SK-N-SH (cell line): ENCODE data around the gene CUX1. TPM values are rescaled to one million over a fixed set of nuclear protein-coding genes. Genes with fewer than 3 reads are reported as not detected.

Experiments
- CTCF ChIA-PET: fragments of 300-600, 350-600 bp; formaldehyde crosslinking; extraction: SDS; loops from one replicate; lab custom pipeline; 2021; lab: Yijun Ruan, JAX
- POLR2A ChIA-PET: fragments of 350-600 bp; sonication (Branson Sonifier 250); formaldehyde crosslinking; extraction: SDS; loops from one replicate; lab custom pipeline; 2020; ENCODE audit warnings: antibody characterized with exemption, inconsistent platforms; lab: Yijun Ruan, JAX
- DNase-seq: peaks from one replicate; pipeline ENCODE4 v3.0.0; 2012
- H2AFZ ChIP-seq: fragments of 200-600 bp; sonication (generic); 2 replicates; pipeline ENCODE4 v1.8.1; 2016; ENCODE audit warnings: antibody characterized with exemption, mild to moderate bottlenecking, low read depth
- H3F3A ChIP-seq: fragments of 200-600 bp; sonication (generic); replicated peaks from 2 replicates; pipeline ENCODE3; 2016; ENCODE audit warnings: antibody characterized with exemption, mild to moderate bottlenecking; ENCODE audit not compliant: insufficient read depth
- H3K27ac ChIP-seq, 2 experiments: fragments of 200-500 bp in 1 of 2; fragments of 200-600 bp in 1 of 2; sonication (Bioruptor generic) in 1 of 2; sonication (generic), shearing (Covaris generic) in 1 of 2; 2 replicates each; pipeline versions ENCODE4 v1.5.1 to v1.6.1; 2014 to 2016; ENCODE audit warnings: low read depth in 2 of 2, inconsistent platforms in 1 of 2, low read length in 1 of 2, mild to moderate bottlenecking in 1 of 2, mixed read lengths in 1 of 2
- H3K27me3 ChIP-seq: fragments of 200-600 bp; sonication (generic), shearing (Covaris generic); 2 replicates; pipeline ENCODE4 v1.6.1; 2016; ENCODE audit warnings: mixed run types; ENCODE audit not compliant: insufficient read depth
- H3K36me3 ChIP-seq, 2 experiments: fragments of 200-500 bp in 1 of 2; fragments of 200-600 bp in 1 of 2; sonication (Bioruptor generic) in 1 of 2; sonication (generic) in 1 of 2; replicated peaks in 1 of 2; 2 replicates each; pipeline versions ENCODE3 to v1.5.1; 2014 to 2016; ENCODE audit warnings: low read length in 1 of 2, mild to moderate bottlenecking in 1 of 2; ENCODE audit not compliant: insufficient read depth in 2 of 2, control insufficient read depth in 1 of 2
- H3K4me1 ChIP-seq, 2 experiments: fragments of 200-500 bp in 1 of 2; fragments of 200-600 bp in 1 of 2; sonication (Bioruptor generic) in 1 of 2; sonication (generic), shearing (Covaris generic) in 1 of 2; 2 replicates each; pipeline versions ENCODE4 v1.5.1 to v1.6.1; 2014 to 2016; ENCODE audit warnings: low read depth in 1 of 2, low read length in 1 of 2, mixed run types in 1 of 2; ENCODE audit not compliant: insufficient read depth in 2 of 2, control insufficient read depth in 1 of 2
- H3K4me2 ChIP-seq: fragments of 200-600 bp; sonication (generic), shearing (Covaris generic); 2 replicates; pipeline ENCODE4 v1.6.1; 2017; ENCODE audit warnings: mixed run types
- H3K4me3 ChIP-seq, 2 experiments: fragments of 200-500 bp in 1 of 2; fragments of 200-600 bp in 1 of 2; sonication (Bioruptor generic) in 1 of 2; sonication (generic), shearing (Covaris generic) in 1 of 2; 2 replicates each; pipeline versions ENCODE4 v1.5.1 to v1.8.1; 2014 to 2016; ENCODE audit warnings: low read depth in 2 of 2, inconsistent platforms in 1 of 2, low read length in 1 of 2, mild to moderate bottlenecking in 1 of 2, mixed read lengths in 1 of 2, moderate library complexity in 1 of 2
- H3K79me2 ChIP-seq: fragments of 200-600 bp; sonication (generic); 2 replicates; pipeline ENCODE4 v1.8.1; 2017; ENCODE audit warnings: mild to moderate bottlenecking; ENCODE audit not compliant: insufficient read depth
- H3K9ac ChIP-seq: fragments of 200-600 bp; sonication (generic); 2 replicates; pipeline ENCODE4 v1.6.1; 2017; ENCODE audit warnings: mixed run types
- H3K9me2 ChIP-seq: fragments of 200-600 bp; sonication (generic); 2 replicates; pipeline ENCODE4 v1.6.1; 2017; ENCODE audit warnings: mixed run types
- H3K9me3 ChIP-seq: fragments of 200-600 bp; sonication (generic); 2 replicates; pipeline ENCODE4 v1.6.1; 2017; ENCODE audit warnings: mixed run types, mild to moderate bottlenecking, moderate library complexity
- H4K20me1 ChIP-seq: fragments of 200-600 bp; sonication (generic); 2 replicates; pipeline ENCODE4 v1.6.1; 2017; ENCODE audit warnings: mild to moderate bottlenecking, mixed run types; ENCODE audit not compliant: insufficient read depth
- CHD2 ChIP-seq: fragments of 150-350 bp; IDR thresholded peaks from 2 replicates; pipeline ENCODE4 v1.6.1; 2018; ENCODE audit warnings: low read length; ENCODE audit not compliant: partially characterized antibody
- CTCF ChIP-seq: fragments of 200-600 bp; sonication (generic); IDR thresholded peaks from 2 replicates; pipeline ENCODE4 v1.6.1; 2017; ENCODE audit warnings: antibody characterized with exemption, mild to moderate bottlenecking, moderate library complexity
- ELF1 ChIP-seq: IDR thresholded peaks from 2 replicates; pipeline ENCODE4 v1.4.0; 2012
- FOSL2 ChIP-seq: IDR thresholded peaks from 2 replicates; pipeline ENCODE4 v1.4.0; 2012; ENCODE audit warnings: low read depth, mild to moderate bottlenecking, moderate library complexity, borderline replicate concordance
- FOXJ3 ChIP-seq: sonication (generic); formaldehyde crosslinking; IDR thresholded peaks from 2 replicates; pipeline ENCODE4 v1.5.1; 2020; ENCODE audit warnings: mild to moderate bottlenecking, missing genetic modification reagents
- FOXM1 ChIP-seq: IDR thresholded peaks from 2 replicates; pipeline ENCODE4 v1.4.0; 2012; ENCODE audit warnings: low read depth, mild to moderate bottlenecking
- GABPA ChIP-seq: IDR thresholded peaks from 2 replicates; pipeline ENCODE4 v1.4.0; 2012; ENCODE audit warnings: low read depth, mild to moderate bottlenecking
- GATA2 ChIP-seq: sonication (generic); formaldehyde crosslinking; IDR thresholded peaks from 2 replicates; pipeline ENCODE4 v1.5.0; 2020; ENCODE audit warnings: mild to moderate bottlenecking, missing genetic modification reagents
- MEF2A ChIP-seq: IDR thresholded peaks from 2 replicates; pipeline ENCODE4 v1.4.0; 2012; ENCODE audit warnings: low read depth, borderline replicate concordance
- MXI1 ChIP-seq: IDR thresholded peaks from 2 replicates; pipeline ENCODE4 v1.6.1; 2012; ENCODE audit warnings: mild to moderate bottlenecking, low read depth, low read length, improper control_type of control experiment
- POLR2AphosphoS5 ChIP-seq: IDR thresholded peaks from 2 replicates; pipeline ENCODE4 v1.6.1; 2012; ENCODE audit warnings: low read depth, low read length
- RAD21 ChIP-seq: IDR thresholded peaks from 2 replicates; pipeline ENCODE4 v1.6.1; 2012; ENCODE audit warnings: mild to moderate bottlenecking, low read length
- REST ChIP-seq: IDR thresholded peaks from 2 replicates; pipeline ENCODE4 v1.6.1; 2012; ENCODE audit warnings: mild to moderate bottlenecking, low read depth, low read length, moderate library complexity
- RFX5 ChIP-seq: IDR thresholded peaks from 2 replicates; pipeline ENCODE4 v1.6.1; 2012; ENCODE audit warnings: mild to moderate bottlenecking, improper control_type of control experiment, low read length
- SIN3A ChIP-seq: IDR thresholded peaks from 2 replicates; pipeline ENCODE4 v1.6.1; 2012; ENCODE audit warnings: low read depth, mild to moderate bottlenecking, low read length, moderate library complexity, borderline replicate concordance
- TAF1 ChIP-seq: IDR thresholded peaks from 2 replicates; pipeline ENCODE4 v1.6.1; 2012; ENCODE audit warnings: low read depth, mild to moderate bottlenecking, low read length, moderate library complexity, borderline replicate concordance
- TCF12 ChIP-seq: IDR thresholded peaks from 2 replicates; pipeline ENCODE4 v1.4.0; 2012
- TEAD4 ChIP-seq: IDR thresholded peaks from 2 replicates; pipeline ENCODE4 v1.4.0; 2012; ENCODE audit warnings: mild to moderate bottlenecking, borderline replicate concordance; ENCODE audit not compliant: insufficient read depth
- USF2 ChIP-seq: fragments of 150-350 bp; IDR thresholded peaks from 2 replicates; pipeline ENCODE4 v1.6.1; 2017; ENCODE audit warnings: antibody characterized with exemption, low read length, low read depth, borderline replicate concordance
- YY1 ChIP-seq: IDR thresholded peaks from 2 replicates; pipeline ENCODE4 v1.4.0; 2012; ENCODE audit warnings: low read depth, mild to moderate bottlenecking
- ZBTB33 ChIP-seq: IDR thresholded peaks from 2 replicates; pipeline ENCODE4 v1.4.0; 2012; ENCODE audit warnings: low read depth, borderline replicate concordance
- WGBS: methylation state at CpG from one replicate; pipeline ENCODE4 v1.1.6; 2017; ENCODE audit warnings: low lambda C conversion rate; 5-methylcytosine and 5-hydroxymethylcytosine counted together
- polyA plus RNA-seq, 3 experiments: library from polyadenylated mRNA; depleted of rRNA; stranded (reverse); fragments of >200 nt; gene quantifications; 2 replicates each; pipeline ENCODE4 v1.2.3, GENCODE V29; 2012
- TF ChIP-seq, protein P1 (sequence below): IDR thresholded peaks from 2 replicates; pipeline ENCODE4 v1.4.0; 2012; ENCODE audit warnings: low read depth, borderline replicate concordance

The CUX1 gene
- polyA plus RNA-seq, 1 of the 3 experiments (the other 2 are of a cell fraction), result 68.6 TPM

GRCh38 chr7:101941481-101942383 is 124.3 kb downstream of the CUX1 start:
- CTCF ChIA-PET, result interaction anchor here (1.2 to 2.9 kb wide), 4 partner anchors 85 to 339 kb away, joined by 4 to 8 read pairs (median 6); partner anchors contain the start of gene CUX1
- H3K4me2 ChIP-seq, result peak overlapping the region; percentile 44
- H3K79me2 ChIP-seq, result peaks cover 61% of the 10 kb centered on the region
- no peak for TF ChIP-seq GABPA
- no peak for TF ChIP-seq YY1
- no peak for TF ChIP-seq SIN3A
- TF ChIP-seq POLR2AphosphoS5, result peak; percentile 37; the same call in 1 of the 2 replicates
- no peak for TF ChIP-seq USF2
- TF ChIP-seq ZBTB33, result no peak
- TF ChIP-seq CHD2, result peak; percentile 54
- TF ChIP-seq, protein P1, sequence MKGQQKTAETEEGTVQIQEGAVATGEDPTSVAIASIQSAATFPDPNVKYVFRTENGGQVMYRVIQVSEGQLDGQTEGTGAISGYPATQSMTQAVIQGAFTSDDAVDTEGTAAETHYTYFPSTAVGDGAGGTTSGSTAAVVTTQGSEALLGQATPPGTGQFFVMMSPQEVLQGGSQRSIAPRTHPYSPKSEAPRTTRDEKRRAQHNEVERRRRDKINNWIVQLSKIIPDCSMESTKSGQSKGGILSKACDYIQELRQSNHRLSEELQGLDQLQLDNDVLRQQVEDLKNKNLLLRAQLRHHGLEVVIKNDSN, result no peak
- peak; percentile 11; the same call in 1 of the 2 replicates for TF ChIP-seq CTCF
- no peak for TF ChIP-seq MXI1
- TF ChIP-seq ELF1, result no peak
- no peak for TF ChIP-seq TAF1
- peak; percentile 73 for TF ChIP-seq TEAD4
- no peak for TF ChIP-seq FOXJ3
- TF ChIP-seq FOXM1, result no peak
- no peak for TF ChIP-seq MEF2A
- TF ChIP-seq TCF12, result peak; percentile 91
- TF ChIP-seq RAD21, result peak; percentile 12; the same call in 1 of the 2 replicates
- no peak for TF ChIP-seq RFX5
- TF ChIP-seq FOSL2, result peak; percentile 65; the same call in 1 of the 2 replicates
- TF ChIP-seq REST, result no peak; the same call in 1 of the 2 replicates
- TF ChIP-seq GATA2 (CRISPR knock-in tag), result no peak

More at GRCh38 chr7:101941481-101942383, 124.3 kb downstream of the CUX1 start:
- H3K27ac ChIP-seq, result peak overlapping the region; percentile 70 to 75
- POLR2A ChIA-PET, result no interaction called here
- no peaks in the 10 kb centered on the region for H3K36me3 ChIP-seq
- no peaks in the 10 kb centered on the region for H3K9me3 ChIP-seq
- peak overlapping the region; percentile 2 to 11; a peak in 2 of 4 replicates for H3K4me3 ChIP-seq
- H3K9ac ChIP-seq, result peak overlapping the region; percentile 31; the same call in 1 of the 2 replicates
- H2AFZ ChIP-seq, result peak overlapping the region; percentile 10; the same call in 1 of the 2 replicates
- H3K4me1 ChIP-seq, result peaks cover 21 to 60% of the 10 kb centered on the region in 2 experiments
- peaks cover 21% of the 10 kb centered on the region for H3F3A ChIP-seq
- no peaks in the 10 kb centered on the region for H3K9me2 ChIP-seq
- 12% methylated on average over 12 of the region's 12 CpGs for WGBS
- no peaks in the 10 kb centered on the region for H4K20me1 ChIP-seq
- H3K27me3 ChIP-seq, result no peaks in the 10 kb centered on the region
- no peak for DNase-seq
